Coronary artery (tissue), 2 donors: Measurements from ENCODE around the gene RASSF8.

Experiments used
- DNase-seq: peaks from one replicate; pipeline ENCODE4 v3.0.0-alpha.2; 2017; ENCODE audit warnings: low spot score
- H3K27ac ChIP-seq, 2 donors: fragments of 200-600 bp; sonication (generic); one replicate each; pipeline ENCODE4 v1.5.1; 2016 to 2019
- H3K4me3 ChIP-seq: fragments of 200-600 bp; sonication (generic); 2 replicates; pipeline ENCODE4 v1.5.1; 2016; ENCODE audit warnings: mild to moderate bottlenecking, moderate library complexity
- CTCF ChIP-seq: fragments of 200-600 bp; sonication (generic); IDR thresholded peaks from one replicate; pipeline ENCODE4 v1.5.1; 2019; ENCODE audit warnings: antibody characterized with exemption

RASSF8 gene

GRCh38 chr12:26088998-26089397, 130.5 kb downstream of the RASSF8 start:
- TF ChIP-seq CTCF = no peak
- Histone ChIP-seq H3K4me3 (no peak overlapping the region), H3K27ac (no peak overlapping the region)
- DNase-seq = no peak

- H3K27ac ChIP-seq = no peak overlapping the region
- DNase-seq = no peak
- no peak overlapping the region for H3K4me3 ChIP-seq
- TF ChIP-seq CTCF = no peak
Observed at GRCh38 chr12:26090836-26091510, 132.5 kb downstream of the RASSF8 start.

- no peak for TF ChIP-seq CTCF
- no peak for DNase-seq
- no peak overlapping the region for H3K4me3 ChIP-seq
- H3K27ac ChIP-seq = no peak overlapping the region
Observed at GRCh38 chr12:26091822-26092221, 133.3 kb downstream of the RASSF8 start.

GRCh38 chr12:26092346-26093105, 134.0 kb downstream of the RASSF8 start:
- H3K4me3 ChIP-seq = no peak overlapping the region

GRCh38 chr12:26095186-26095585, 136.7 kb downstream of the RASSF8 start:
- DNase-seq = no peak
- TF ChIP-seq CTCF = no peak
- no peak overlapping the region for H3K4me3 ChIP-seq
- no peak overlapping the region for H3K27ac ChIP-seq

More at GRCh38 chr12:26092346-26093105, 134.0 kb downstream of the RASSF8 start:
- H3K27ac ChIP-seq = no peak overlapping the region
- DNase-seq = no peak
- TF ChIP-seq CTCF = no peak

GRCh38 chr12:26096036-26096435, 137.6 kb downstream of the RASSF8 start:
- Histone ChIP-seq H3K4me3 (no peak overlapping the region), H3K27ac (no peak overlapping the region)
- no peak for TF ChIP-seq CTCF
- no peak for DNase-seq
